Smooth muscle cell (in vitro differentiated cells): ENCODE measurements around the gene GUCY1A1. TPM values are rescaled to one million over a fixed set of nuclear protein-coding genes. Genes with fewer than 3 reads are reported as not detected.

Source experiments
- DNase-seq: peaks from one replicate; lab custom pipeline; 2025; ENCODE audit not compliant: unreplicated experiment; lab: John Stamatoyannopoulos, UW
- H2AFZ ChIP-seq: fragments of 200-600 bp; sonication (generic); 2 replicates; pipeline ENCODE4 v1.6.0; 2016; ENCODE audit warnings: antibody characterized with exemption, low read depth, mild to moderate bottlenecking
- H3F3A ChIP-seq: fragments of 200-600 bp; sonication (generic); 2 replicates; pipeline ENCODE4 v1.6.0; 2017; ENCODE audit warnings: antibody characterized with exemption, low read depth
- H3K27ac ChIP-seq: fragments of 200-600 bp; sonication (generic); 2 replicates; pipeline ENCODE4 v1.5.1; 2016; ENCODE audit warnings: low read depth, mild to moderate bottlenecking
- H3K27me3 ChIP-seq: fragments of 200-600 bp; sonication (generic); 2 replicates; pipeline ENCODE4 v1.6.1; 2016; ENCODE audit warnings: low read depth, mild to moderate bottlenecking
- H3K36me3 ChIP-seq: fragments of 200-600 bp; sonication (generic); 2 replicates; pipeline ENCODE4 v1.5.1; 2016; ENCODE audit warnings: low read depth
- H3K4me1 ChIP-seq: fragments of 200-600 bp; sonication (generic); 2 replicates; pipeline ENCODE4 v1.5.1; 2016; ENCODE audit warnings: low read depth
- H3K4me2 ChIP-seq: fragments of 200-600 bp; sonication (generic); 2 replicates; pipeline ENCODE4 v1.6.0; 2016; ENCODE audit warnings: mild to moderate bottlenecking
- H3K4me3 ChIP-seq: fragments of 200-600 bp; sonication (generic); 2 replicates; pipeline ENCODE4 v1.5.1; 2016; ENCODE audit warnings: mild to moderate bottlenecking
- H3K79me2 ChIP-seq: fragments of 200-600 bp; sonication (generic); 2 replicates; pipeline ENCODE4 v1.6.0; 2016; ENCODE audit warnings: low read depth, mild to moderate bottlenecking
- H3K9ac ChIP-seq: fragments of 200-600 bp; sonication (generic); 2 replicates; pipeline ENCODE4 v1.6.0; 2016; ENCODE audit warnings: low read depth
- H3K9me3 ChIP-seq: fragments of 200-600 bp; sonication (generic); replicated peaks from 2 replicates; pipeline ENCODE4 v1.5.1; 2016; ENCODE audit warnings: low read depth
- H4K20me1 ChIP-seq: fragments of 200-600 bp; sonication (generic); 2 replicates; pipeline ENCODE4 v1.6.0; 2016; ENCODE audit warnings: low read depth
- CTCF ChIP-seq: fragments of 200-600 bp; sonication (generic); IDR thresholded peaks from 2 replicates; pipeline ENCODE4 v1.5.1; 2017; ENCODE audit warnings: borderline replicate concordance, mild to moderate bottlenecking, antibody characterized with exemption; ENCODE audit not compliant: insufficient read depth, poor library complexity, severe bottlenecking
- WGBS: methylation state at CpG from one replicate; pipeline ENCODE4 v1.1.7; 2016; ENCODE audit warnings: low lambda C conversion rate; 5-methylcytosine and 5-hydroxymethylcytosine counted together
- polyA plus RNA-seq: library from polyadenylated mRNA; unstranded; fragments of >200 nt; fragmentation: Nextera tagmentation; extraction: Ambion mirVana; gene quantifications from 2 replicates; pipeline ENCODE4 v1.2.1, GENCODE V29; 2016
- total RNA-seq: library from RNA; depleted of rRNA; stranded (reverse); fragments of >200 nt; gene quantifications from 2 replicates; pipeline ENCODE4 v1.2.3, GENCODE V29; 2014

The GUCY1A1 gene
- total and polyA plus RNA-seq, 2 experiments from 2014 or later = 172 to 269 TPM

GRCh38 chr4:155657169-155657568 is 9.5 kb upstream of the GUCY1A1 start:
- Histone ChIP-seq H3K27me3 (no peaks in the 10 kb centered on the region), H3K36me3 (peaks cover 6% of the 10 kb centered on the region), H4K20me1 (no peaks in the 10 kb centered on the region), H3K4me2 (no peak overlapping the region), H3F3A (no peaks in the 10 kb centered on the region), H3K27ac (no peak overlapping the region), H3K9me3 (no peaks in the 10 kb centered on the region), H2AFZ (no peak overlapping the region), H3K4me3 (no peak overlapping the region), H3K79me2 (no peaks in the 10 kb centered on the region), H3K4me1 (no peaks in the 10 kb centered on the region), H3K9ac (no peak overlapping the region)
- DNase-seq = no peak
- no peak for TF ChIP-seq CTCF

GRCh38 chr4:155657985-155658680 is 8.5 kb upstream of the GUCY1A1 start:
- no peak for TF ChIP-seq CTCF
- no peaks in the 10 kb centered on the region for H4K20me1 ChIP-seq
- H3K9ac ChIP-seq = no peak overlapping the region
- H3F3A ChIP-seq = no peaks in the 10 kb centered on the region
- no peaks in the 10 kb centered on the region for H3K4me1 ChIP-seq
- no peaks in the 10 kb centered on the region for H3K9me3 ChIP-seq
- no peaks in the 10 kb centered on the region for H3K79me2 ChIP-seq
- no peak overlapping the region for H3K4me2 ChIP-seq
- no peak overlapping the region for H3K4me3 ChIP-seq
- H2AFZ ChIP-seq = peak overlapping the region; percentile 8
- H3K27me3 ChIP-seq = no peaks in the 10 kb centered on the region
- H3K36me3 ChIP-seq = peaks cover 6% of the 10 kb centered on the region
- DNase-seq = no peak
- H3K27ac ChIP-seq = no peak overlapping the region
- 81% methylated on average over 1 of the region's 1 CpG for WGBS

- H3K27me3 ChIP-seq = no peaks in the 10 kb centered on the region
- WGBS = 83% methylated on average over 1 of the region's 1 CpG
- no peaks in the 10 kb centered on the region for H3K4me1 ChIP-seq
- no peaks in the 10 kb centered on the region for H3K9me3 ChIP-seq
- H3K4me2 ChIP-seq = no peak overlapping the region
- no peak overlapping the region for H3K27ac ChIP-seq
- DNase-seq = no peak
- TF ChIP-seq CTCF = no peak
- H4K20me1 ChIP-seq = no peaks in the 10 kb centered on the region
- no peaks in the 10 kb centered on the region for H3F3A ChIP-seq
- H3K79me2 ChIP-seq = no peaks in the 10 kb centered on the region
- H3K9ac ChIP-seq = no peak overlapping the region
- H3K4me3 ChIP-seq = no peak overlapping the region
- peaks cover 6% of the 10 kb centered on the region for H3K36me3 ChIP-seq
- H2AFZ ChIP-seq = peak overlapping the region; percentile 8
These were observed 8.0 kb upstream of the GUCY1A1 start for GRCh38 chr4:155658681-155659064.

GRCh38 chr4:155659176-155659575 is 7.5 kb upstream of the GUCY1A1 start:
- peak overlapping the region; percentile 8 for H2AFZ ChIP-seq
- WGBS = 100% methylated on average over 1 of the region's 1 CpG
- H3K4me1 ChIP-seq = no peaks in the 10 kb centered on the region
- no peaks in the 10 kb centered on the region for H3K9me3 ChIP-seq
- H3K9ac ChIP-seq = no peak overlapping the region
- peak overlapping the region; percentile 30 for H3K27ac ChIP-seq
- H3K4me3 ChIP-seq = no peak overlapping the region
- no peaks in the 10 kb centered on the region for H4K20me1 ChIP-seq
- H3K4me2 ChIP-seq = no peak overlapping the region
- DNase-seq = no peak
- H3F3A ChIP-seq = no peaks in the 10 kb centered on the region
- H3K36me3 ChIP-seq = peaks cover 6% of the 10 kb centered on the region
- TF ChIP-seq CTCF = no peak
- H3K27me3 ChIP-seq = no peaks in the 10 kb centered on the region
- H3K79me2 ChIP-seq = no peaks in the 10 kb centered on the region
